Endothelial cell of umbilical vein (primary cell): ENCODE data around the gene CREG2.

Source experiments
- CTCF ChIP-seq, 2 donors: IDR thresholded peaks; 1 replicate in 1 of 2; 2 replicates in 1 of 2; pipeline ENCODE4 v1.5.1; 2011; ENCODE audit warnings: low read length in 2 of 2, mild to moderate bottlenecking in 2 of 2, moderate library complexity in 2 of 2, control low read depth in 1 of 2, inconsistent platforms in 1 of 2, low read depth in 1 of 2; ENCODE audit not compliant: insufficient read depth in 1 of 2; ENCODE audit errors: extremely low read depth in 1 of 2
- EZH2 ChIP-seq: IDR thresholded peaks from 2 replicates; pipeline ENCODE4 v1.6.1; 2012; ENCODE audit warnings: borderline replicate concordance, low read depth, mild to moderate bottlenecking, moderate library complexity, low read length, inconsistent platforms; ENCODE audit not compliant: severe bottlenecking
- MYC ChIP-seq: IDR thresholded peaks from one replicate; pipeline ENCODE4 v1.6.1; 2011; ENCODE audit warnings: mild to moderate bottlenecking, low read depth, low read length
- POLR2A ChIP-seq: IDR thresholded peaks from 2 replicates; pipeline ENCODE4 v1.6.1; 2012; ENCODE audit warnings: low read depth, mild to moderate bottlenecking, control low read depth, low read length

- TF ChIP-seq CTCF (IDR thresholded peaks at IDR 0.05; ENCODE audit: extremely low read depth in 1 of 2, insufficient read depth in 1 of 2, low read depth in 1 of 2, low read length in 2 of 2) (no peak), POLR2A (no peak), MYC (no peak), EZH2 (no peak)
These were observed 21.6 kb upstream of the CREG2 start for GRCh38 chr2:101408925-101409324.
